HG03575 (cell line): Measurements from ENCODE around the gene POLR3K.

Experiments used
- ATAC-seq: cut with Tn5 transposase; IDR thresholded peaks from one replicate; pipeline ENCODE4 v1.9.1; 2021; ENCODE audit not compliant: unreplicated experiment, insufficient number of reproducible peaks, low FRiP score; ENCODE audit errors: extremely low read depth

POLR3K gene

GRCh38 chr16:67183-67791 is 13.9 kb upstream of the POLR3K start:
- ATAC-seq, result no peak

- ATAC-seq, result no peak
These were observed 13.1 kb upstream of the POLR3K start for GRCh38 chr16:66309-67182.

GRCh38 chr16:65745-66144 is 12.3 kb upstream of the POLR3K start:
- no peak for ATAC-seq

- no peak for ATAC-seq
These were observed 11.5 kb upstream of the POLR3K start for GRCh38 chr16:64914-65255.

GRCh38 chr16:63998-64913 is 10.8 kb upstream of the POLR3K start:
- no peak for ATAC-seq

GRCh38 chr16:63466-63865 is 10.1 kb upstream of the POLR3K start:
- no peak for ATAC-seq

GRCh38 chr16:62968-63391 is 9.6 kb upstream of the POLR3K start:
- no peak for ATAC-seq

- no peak for ATAC-seq
These were observed 9.0 kb upstream of the POLR3K start for GRCh38 chr16:62283-62967.

- no peak for ATAC-seq
These were observed 8.5 kb upstream of the POLR3K start for GRCh38 chr16:61879-62281.

GRCh38 chr16:60929-61878 is 7.8 kb upstream of the POLR3K start:
- no peak for ATAC-seq

GRCh38 chr16:60166-60565 is 6.8 kb upstream of the POLR3K start:
- no peak for ATAC-seq

- no peak for ATAC-seq
These were observed 6.1 kb upstream of the POLR3K start for GRCh38 chr16:59440-60059.

- ATAC-seq, result no peak
These were observed 5.4 kb upstream of the POLR3K start for GRCh38 chr16:58491-59439.

- no peak for ATAC-seq
These were observed 4.3 kb upstream of the POLR3K start for GRCh38 chr16:57711-58110.

- ATAC-seq, result no peak
These were observed 3.0 kb upstream of the POLR3K start for GRCh38 chr16:56231-56927.

- no peak for ATAC-seq
These were observed 2.2 kb upstream of the POLR3K start for GRCh38 chr16:55571-56136.
